ENCODE data around the gene SEC24C.

The SEC24C gene

GRCh38 chr10:73806176-73806950, 62.2 kb downstream of the SEC24C start:
- DNase-seq (ENCODE audit: extremely low spot score, insufficient read length, low read depth) (no peak), FAIRE-seq (no peak)

DNA sequence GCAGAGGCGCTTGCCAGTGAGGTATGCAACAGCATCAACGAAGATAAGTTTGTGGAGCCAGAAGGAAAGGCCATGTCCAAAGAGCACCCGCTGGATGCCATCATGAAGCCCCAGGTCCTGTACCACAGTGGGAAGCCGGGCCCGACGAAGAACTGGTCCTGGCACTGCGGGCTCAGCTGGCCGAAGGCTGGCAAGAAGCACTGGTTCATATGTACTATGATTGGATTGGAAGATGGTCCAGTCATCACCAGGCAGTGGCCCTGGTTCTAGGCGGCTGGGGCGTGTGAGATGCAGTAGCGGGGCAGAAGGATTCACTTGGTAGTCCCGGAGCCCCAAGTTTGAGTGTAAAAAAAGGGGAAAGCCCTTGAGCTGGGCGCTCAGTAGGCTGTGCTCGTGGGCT, 63.3 kb downstream of the SEC24C start:
- DNase-seq (ENCODE audit: extremely low spot score, insufficient read length, low read depth): no peak
- no peak for FAIRE-seq

- FAIRE-seq: no peak
- DNase-seq (ENCODE audit: extremely low spot score, insufficient read length, low read depth): no peak
These were observed 64.0 kb downstream of the SEC24C start for GRCh38 chr10:73808021-73808815.

DNA sequence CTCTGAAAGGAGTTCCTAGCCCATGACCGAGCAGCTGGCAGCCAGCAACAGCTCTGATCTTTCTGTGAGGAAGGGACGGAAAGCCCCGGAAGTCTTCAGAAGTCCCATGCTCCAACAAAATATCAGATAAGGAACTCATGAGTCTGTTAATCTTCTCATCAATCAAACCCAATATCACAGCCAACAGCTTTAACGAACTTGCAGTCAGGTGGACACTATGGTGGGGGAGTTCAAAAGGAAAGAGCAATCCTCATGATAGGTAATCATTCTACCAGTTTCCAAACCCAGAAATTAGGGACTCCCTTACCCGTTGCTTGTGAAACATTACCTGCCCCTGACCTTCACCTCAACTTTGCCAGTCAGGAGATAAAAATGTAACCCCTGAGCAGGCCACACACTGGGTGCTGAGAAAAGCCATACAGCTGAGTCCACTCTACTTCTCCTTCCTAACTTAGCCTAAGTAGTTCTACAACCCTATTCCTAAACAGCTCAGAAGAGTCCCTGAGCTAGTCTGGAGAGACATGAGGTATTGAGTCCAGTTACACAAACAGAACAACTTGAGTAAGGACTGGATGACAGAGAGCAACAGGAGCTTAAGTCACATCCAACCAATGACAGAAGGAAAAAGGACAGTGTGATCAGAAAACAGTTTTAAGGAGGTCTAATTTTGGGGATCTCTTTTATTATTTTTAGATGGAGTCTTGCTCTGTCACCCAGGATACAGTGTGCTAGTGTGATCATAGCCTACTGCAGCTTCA, 65.1 kb downstream of the SEC24C start:
- DNase-seq (ENCODE audit: extremely low spot score, insufficient read length, low read depth) (no peak), FAIRE-seq (no peak)

DNA sequence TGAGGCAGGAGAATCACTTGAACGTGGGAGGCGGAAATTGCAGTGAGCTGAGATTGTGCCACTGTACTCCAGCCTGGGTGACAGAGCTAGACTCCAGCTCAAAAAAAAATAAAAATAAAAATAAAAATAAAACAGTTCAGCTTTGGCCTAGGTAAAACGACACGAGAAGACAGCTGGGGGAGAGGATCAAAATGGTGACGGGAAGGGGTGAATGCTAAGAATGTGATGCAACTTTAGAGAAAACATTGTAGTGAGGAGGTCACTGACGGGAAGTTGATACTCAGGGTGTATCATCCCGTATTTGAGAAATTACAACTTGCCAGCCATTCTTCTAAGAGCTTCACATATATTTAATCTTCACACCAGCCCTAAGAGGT, 66.2 kb downstream of the SEC24C start:
- FAIRE-seq (no peak), DNase-seq (ENCODE audit: extremely low spot score, insufficient read length, low read depth) (no peak)

GRCh38 chr10:73810735-73811465, 66.7 kb downstream of the SEC24C start:
- DNase-seq (ENCODE audit: extremely low spot score, insufficient read length, low read depth) (peak; percentile 44), FAIRE-seq (no peak)

DNA sequence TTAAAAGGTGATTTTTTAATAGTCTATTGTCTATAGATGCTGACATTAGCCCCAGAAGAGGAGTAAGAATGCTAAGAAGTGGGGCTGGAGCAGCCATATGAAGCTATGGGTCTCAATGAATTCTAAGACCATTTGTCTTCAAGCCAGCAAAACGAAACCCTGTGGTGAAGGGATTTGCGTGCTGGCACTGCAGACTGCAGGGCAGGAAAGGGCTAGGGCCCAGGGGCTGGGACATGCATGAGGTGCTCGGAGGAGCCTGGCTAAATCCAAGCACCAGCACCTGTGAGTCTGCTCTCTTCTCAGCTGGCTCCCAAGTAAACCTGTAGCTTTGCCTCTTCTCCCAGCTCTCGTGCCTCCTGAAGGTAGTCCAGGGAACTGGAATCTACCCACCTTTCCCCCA, 68.5 kb downstream of the SEC24C start:
- DNase-seq (ENCODE audit: extremely low spot score, insufficient read length, low read depth) (no peak), FAIRE-seq (no peak)

GRCh38 chr10:73813333-73813732, 69.2 kb downstream of the SEC24C start:
- FAIRE-seq: no peak
- DNase-seq (ENCODE audit: extremely low spot score, insufficient read length, low read depth): no peak

- FAIRE-seq: no peak
- DNase-seq (ENCODE audit: extremely low spot score, insufficient read length, low read depth): no peak
These were observed 70.2 kb downstream of the SEC24C start for GRCh38 chr10:73814276-73814895.

DNA sequence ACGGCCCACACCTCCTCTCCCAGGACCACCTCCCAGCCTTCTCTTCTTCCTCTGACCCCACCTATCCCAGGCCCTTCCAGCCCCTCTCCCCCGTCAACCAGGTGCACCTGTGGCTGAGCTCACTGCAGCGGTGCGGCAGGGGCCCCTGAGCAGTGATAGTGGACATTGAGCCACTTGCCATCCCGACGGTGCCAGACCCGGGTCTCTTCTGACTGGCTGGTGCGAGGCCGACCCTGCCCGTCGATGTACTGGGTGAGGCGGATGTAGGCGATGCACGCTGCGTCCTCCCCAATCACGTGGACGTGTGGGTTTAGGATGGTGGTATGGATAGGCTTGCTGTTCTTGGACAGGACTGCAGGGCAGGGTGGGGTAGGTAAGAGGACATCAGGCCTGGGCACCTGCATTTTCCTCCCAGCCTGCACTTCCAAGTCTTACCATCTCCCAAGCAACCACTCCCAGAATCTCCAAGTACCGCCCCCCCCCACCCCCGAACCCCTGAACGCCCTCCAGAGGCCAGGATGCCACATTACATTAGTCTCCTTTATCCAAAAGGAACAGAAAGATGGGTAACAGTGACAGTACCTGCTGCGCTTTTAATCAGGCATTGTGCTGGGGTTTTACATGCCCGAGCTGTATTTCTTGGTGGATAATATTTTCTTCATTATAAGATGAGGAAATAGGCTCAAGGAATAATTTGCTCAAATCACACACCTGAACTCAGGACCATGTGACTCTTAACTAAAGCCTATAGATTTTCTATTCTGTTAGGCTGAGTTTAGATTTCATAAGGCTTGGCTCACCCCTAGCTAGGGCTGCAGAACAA, 70.9 kb downstream of the SEC24C start:
- DNase-seq (ENCODE audit: extremely low spot score, insufficient read length, low read depth): no peak
- no peak for FAIRE-seq

GRCh38 chr10:73815719-73816030, 71.5 kb downstream of the SEC24C start:
- no peak for FAIRE-seq
- DNase-seq (ENCODE audit: extremely low spot score, insufficient read length, low read depth): no peak

DNA sequence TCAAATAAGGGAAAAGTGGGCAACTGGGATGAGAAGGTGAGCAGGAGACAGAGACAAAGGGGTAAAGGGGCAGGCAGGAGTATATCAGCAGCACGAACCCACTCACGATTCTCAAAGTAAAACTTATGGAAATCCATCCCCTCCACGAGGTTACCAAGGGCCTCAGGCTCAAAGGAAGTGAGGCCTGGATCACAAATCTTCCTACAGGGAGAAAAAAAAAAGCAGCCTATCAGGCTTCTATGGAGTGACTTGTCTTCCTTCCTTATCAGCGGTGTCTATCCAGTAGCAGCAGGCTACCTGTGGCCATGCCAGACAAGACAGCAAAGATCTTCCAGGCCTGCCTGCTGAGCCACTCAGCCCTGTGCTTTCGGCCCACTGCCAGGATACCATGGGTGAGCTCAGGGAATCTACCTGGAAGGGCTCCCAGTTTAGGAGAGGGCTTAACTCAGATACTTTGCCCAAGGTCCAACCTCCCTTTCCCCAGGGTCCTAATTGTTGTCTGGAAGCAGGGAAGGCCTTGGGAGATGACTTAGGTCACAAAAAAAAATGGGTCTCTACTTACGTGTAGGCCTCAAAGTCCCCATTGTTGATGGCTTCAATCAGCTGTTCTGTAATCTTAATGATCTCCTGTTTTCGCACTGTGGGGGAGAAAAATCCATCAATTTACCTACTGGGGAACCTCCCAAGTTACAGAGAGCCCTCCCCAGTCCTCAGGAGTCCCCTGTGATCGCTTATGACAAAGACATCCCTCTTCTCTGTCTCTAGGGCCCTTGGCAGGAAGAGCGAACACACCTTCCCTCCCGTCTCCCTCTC, 73.0 kb downstream of the SEC24C start:
- DNase-seq (ENCODE audit: extremely low spot score, insufficient read length, low read depth) (no peak), FAIRE-seq (no peak)

- DNase-seq (ENCODE audit: extremely low spot score, insufficient read length, low read depth) (no peak), FAIRE-seq (no peak)
These were observed 73.7 kb downstream of the SEC24C start for GRCh38 chr10:73817826-73818225.

DNA sequence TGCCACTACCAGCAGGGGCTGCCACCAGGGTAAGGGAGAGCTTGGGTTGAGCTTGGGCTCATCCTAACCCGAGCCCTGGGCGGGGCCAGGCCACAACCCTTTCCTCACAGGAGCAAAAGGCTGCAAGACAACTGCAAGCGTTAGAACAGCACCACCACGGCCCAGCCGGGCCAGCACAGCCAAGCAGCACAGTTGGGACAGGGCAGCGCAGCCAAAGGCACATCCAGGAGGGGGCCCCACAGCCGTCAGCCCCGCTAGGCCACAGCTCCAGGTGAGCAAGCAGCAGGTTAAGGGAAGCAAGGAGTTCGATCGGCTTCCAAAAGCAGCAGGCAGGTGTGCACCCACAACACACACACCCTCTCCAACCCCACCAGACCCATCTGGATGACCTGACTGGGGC, 74.2 kb downstream of the SEC24C start:
- no peak for DNase-seq (ENCODE audit: extremely low spot score, insufficient read length, low read depth)
- no peak for FAIRE-seq

- FAIRE-seq (no peak), DNase-seq (ENCODE audit: extremely low spot score, insufficient read length, low read depth) (no peak)
These were observed 74.9 kb downstream of the SEC24C start for GRCh38 chr10:73819081-73819480.

- DNase-seq (ENCODE audit: extremely low spot score, insufficient read length, low read depth) (no peak), FAIRE-seq (no peak)
These were observed 75.4 kb downstream of the SEC24C start for GRCh38 chr10:73819513-73820093.

All from GM18507 (cell line).